GM18526 (cell line): Measurements from ENCODE around the gene UQCRFS1.

Source experiments
- POLR2A ChIP-seq: IDR thresholded peaks from 3 replicates; pipeline ENCODE4 v1.6.1; 2011; ENCODE audit not compliant: insufficient read length; ENCODE audit errors: extremely low read depth

Gene UQCRFS1

DNA sequence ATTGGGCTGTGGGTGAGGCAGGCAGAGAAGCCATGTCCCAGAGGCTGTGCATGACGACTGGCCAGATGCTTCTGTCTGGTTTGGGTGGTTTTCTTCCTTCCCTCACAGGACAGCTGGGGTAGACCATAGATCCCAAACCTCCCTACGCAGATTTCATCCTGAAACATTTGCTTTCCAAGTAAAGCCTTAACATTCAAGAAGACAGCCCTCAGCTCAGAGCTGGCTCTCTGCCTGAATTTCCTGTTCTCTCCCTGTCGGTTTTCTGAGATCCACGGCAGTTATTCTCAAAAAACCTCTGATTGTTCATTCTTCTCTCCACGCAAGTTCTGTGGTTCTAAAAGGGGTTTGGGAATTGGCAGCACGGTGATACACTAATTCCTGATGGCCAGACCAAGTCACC, 25.3 kb downstream of the UQCRFS1 start:
- TF ChIP-seq POLR2A, result no peak

DNA sequence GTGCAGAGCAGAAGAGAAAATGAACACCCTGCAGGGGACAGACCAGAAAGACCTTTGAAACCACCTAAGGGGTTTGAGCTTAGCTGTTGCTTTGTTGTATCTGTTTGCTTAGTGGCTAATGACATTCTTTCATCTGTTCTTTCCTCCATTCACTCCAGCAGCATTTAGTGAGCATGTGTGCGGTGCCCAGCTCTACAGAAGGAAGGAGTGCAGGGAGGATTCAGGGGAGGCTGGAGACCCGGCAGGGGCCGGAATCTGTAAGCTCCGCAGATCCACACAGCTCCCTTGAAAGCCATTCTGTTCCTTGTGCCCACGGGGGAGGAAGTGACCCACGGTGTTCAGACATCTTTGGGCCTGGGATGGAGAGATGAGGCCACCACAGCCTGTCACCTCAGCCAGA, 27.5 kb downstream of the UQCRFS1 start:
- TF ChIP-seq POLR2A, result no peak

DNA sequence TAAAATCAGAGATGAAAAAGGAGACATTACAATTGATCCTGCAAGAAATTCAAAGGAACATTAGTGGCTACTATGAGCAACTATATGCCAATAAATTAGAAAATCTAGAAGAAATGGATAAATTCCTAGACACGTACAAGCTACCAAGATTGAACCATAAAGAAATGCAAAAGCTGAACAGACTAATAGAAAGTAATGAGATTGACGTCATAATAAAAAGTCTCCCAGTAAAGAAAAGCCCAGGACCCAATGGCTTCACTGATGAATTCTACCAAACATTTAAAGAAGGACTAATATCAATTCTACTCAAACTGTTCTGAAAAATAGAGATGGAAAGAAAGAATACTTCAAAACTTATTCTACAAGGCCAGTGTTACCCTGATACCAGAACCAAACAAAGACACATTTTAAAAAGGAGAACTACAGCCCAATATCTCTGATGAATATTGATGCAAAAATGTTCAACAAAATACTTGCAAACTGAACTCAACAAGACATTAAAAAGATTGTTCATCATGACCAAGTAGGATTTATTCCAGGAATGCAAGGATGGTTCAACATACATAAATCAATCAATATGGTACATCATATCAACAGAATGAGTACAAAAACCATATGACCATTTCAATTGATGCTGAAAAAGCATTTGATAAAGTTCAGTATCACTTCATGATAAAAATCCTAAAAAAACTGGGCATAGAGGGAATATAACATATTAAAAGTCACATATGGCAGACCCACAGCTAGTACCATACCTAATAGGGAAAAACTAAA, 35.8 kb downstream of the UQCRFS1 start:
- no peak for TF ChIP-seq POLR2A

DNA sequence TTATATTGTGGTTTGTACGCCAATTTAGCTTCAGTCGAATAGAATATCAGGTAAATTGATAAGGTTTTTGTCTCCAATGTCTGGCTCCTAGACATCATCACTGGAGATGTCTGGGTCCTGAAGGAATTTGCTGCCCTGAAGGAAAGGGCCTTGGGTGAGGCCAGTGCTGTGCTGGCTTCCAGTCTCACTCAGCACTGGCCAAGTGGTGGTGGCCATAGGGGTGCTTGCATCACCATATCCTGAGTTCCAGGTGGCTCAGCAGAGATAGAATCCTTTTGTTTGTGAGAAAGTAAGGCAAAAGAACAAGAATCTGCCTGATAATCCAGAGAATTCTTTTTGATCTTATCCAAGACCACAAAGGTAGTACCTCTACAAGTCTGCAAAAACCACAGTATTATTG, 39.1 kb downstream of the UQCRFS1 start:
- TF ChIP-seq POLR2A, result no peak

DNA sequence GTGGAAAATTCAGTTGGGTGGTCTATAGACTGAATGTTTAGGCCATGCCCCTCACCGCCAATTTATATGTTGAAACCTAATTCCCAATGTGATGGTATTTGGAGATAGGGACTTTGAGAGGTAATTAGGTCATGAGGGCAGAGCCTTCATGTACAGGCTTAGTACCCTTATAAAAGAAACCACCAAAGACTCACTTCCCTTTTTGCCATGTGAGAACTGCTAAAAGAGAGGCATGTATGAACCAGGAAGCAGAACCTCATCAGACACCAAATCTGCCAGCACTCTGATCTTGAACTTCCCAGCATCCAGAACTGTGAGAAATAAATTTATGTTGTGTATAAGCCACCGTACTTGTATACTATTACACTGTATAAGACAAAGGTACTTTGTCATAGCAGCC, 40.6 kb downstream of the UQCRFS1 start:
- no peak for TF ChIP-seq POLR2A

DNA sequence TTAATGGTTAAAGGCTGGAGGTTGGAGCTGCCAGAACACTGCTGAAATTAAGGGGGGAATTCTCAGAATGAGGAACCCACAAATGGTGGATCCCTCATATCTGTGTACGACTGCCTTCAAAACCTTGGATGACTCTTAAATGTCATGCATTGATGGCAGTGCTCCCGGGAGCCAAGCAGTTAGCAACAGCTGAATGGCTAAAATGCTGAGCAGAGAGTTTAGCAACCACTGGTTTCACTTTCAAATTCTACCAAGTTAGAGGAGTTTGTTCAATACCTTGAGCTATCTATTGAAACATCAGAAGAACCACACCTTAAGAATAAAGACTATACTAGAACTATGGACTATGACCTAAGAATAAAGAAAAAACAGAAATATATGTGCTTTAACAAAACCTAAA, 41.4 kb downstream of the UQCRFS1 start:
- no peak for TF ChIP-seq POLR2A

DNA sequence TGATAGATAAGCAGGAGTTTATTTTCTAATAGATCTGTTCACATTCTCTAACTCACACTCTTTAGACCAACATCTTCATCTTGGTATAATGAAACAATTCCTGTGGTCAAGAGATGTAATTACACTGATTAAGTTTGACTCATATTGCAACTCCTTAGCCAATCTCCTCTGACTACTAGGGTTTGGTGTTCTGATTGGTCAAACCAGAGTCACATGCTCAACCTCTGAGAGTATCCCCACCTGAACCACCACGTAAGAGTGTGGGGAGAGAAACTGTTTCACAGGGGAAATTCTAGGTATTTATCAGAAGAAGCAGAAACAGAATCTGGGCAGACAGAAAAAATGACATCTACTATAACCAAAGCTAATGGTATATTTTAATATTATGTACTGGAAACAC, 42.4 kb downstream of the UQCRFS1 start:
- no peak for TF ChIP-seq POLR2A

DNA sequence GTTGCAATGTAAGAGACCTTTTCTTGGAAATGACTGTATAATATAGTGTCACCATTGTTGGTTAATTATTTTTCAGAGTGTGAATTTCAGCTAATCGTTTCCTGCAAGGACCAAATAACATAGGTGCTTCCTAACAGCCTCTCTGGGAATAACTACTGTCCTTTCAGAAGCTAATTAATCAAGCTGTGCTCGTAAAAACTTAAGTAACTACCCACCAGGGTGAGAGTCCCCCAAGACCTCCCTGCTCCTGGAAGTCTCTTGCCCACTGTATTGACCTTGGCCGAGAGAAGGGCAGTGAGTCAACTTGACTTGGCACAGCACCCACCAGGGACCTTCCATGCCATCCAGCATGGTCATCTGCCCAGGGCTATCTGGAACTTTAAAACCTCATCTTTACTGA, 50.3 kb downstream of the UQCRFS1 start:
- TF ChIP-seq POLR2A, result no peak

DNA sequence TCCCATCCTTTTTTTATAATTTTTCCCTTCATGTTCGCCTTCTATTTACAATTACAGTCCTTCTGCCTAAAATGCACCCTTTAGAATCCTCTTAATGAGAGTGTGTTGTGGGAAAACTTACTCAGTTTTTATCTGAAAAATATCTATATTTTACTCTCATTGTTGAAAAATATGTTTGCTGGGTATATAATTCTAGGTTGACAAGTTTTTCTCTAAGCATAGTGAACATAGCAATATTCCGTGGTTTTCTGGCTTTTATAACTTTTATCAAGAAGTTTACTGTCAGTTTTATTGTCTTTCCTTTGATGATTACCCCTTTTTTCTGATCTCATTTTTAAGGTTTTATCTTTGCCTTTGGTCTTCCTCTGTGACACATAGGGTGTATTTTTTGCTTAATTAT, 57.3 kb downstream of the UQCRFS1 start:
- TF ChIP-seq POLR2A, result no peak
